Limb (tissue), 2 donors: ENCODE measurements around the gene UBAC1.
"Not testable (repeated sequence)": the region's sequence is repeated elsewhere in the genome, so short reads cannot be mapped to it uniquely, and the experiment has no call there.

Experiments used
- DNase-seq, 2 donors: peaks; one replicate each; pipeline ENCODE4 v3.0.0-alpha.2; 2016; ENCODE audit errors: extremely low spot score in 2 of 2

Gene UBAC1

GRCh38 chr9:135978642-135979546, 17.7 kb upstream of the UBAC1 start:
- no peak for DNase-seq

- DNase-seq, result no peak
Measured at GRCh38 chr9:135976944-135977343, 15.8 kb upstream of the UBAC1 start.

- DNase-seq, result no peak
Measured at GRCh38 chr9:135976531-135976930, 15.4 kb upstream of the UBAC1 start.

GRCh38 chr9:135975834-135976233, 14.7 kb upstream of the UBAC1 start:
- no peak for DNase-seq

GRCh38 chr9:135974220-135974573, 13.0 kb upstream of the UBAC1 start:
- DNase-seq, result no peak

GRCh38 chr9:135973277-135974219, 12.4 kb upstream of the UBAC1 start:
- DNase-seq, result no peak

GRCh38 chr9:135971892-135972291, 10.7 kb upstream of the UBAC1 start:
- peak in 1 of 2 donors; percentile 73 for DNase-seq

- DNase-seq, result no peak
Measured at GRCh38 chr9:135971111-135971766, 10.1 kb upstream of the UBAC1 start.

- no peak for DNase-seq
Measured at GRCh38 chr9:135970128-135970815, 9.1 kb upstream of the UBAC1 start.

GRCh38 chr9:135969064-135969683, 8.0 kb upstream of the UBAC1 start:
- no peak for DNase-seq

GRCh38 chr9:135968601-135969000, 7.4 kb upstream of the UBAC1 start:
- DNase-seq, result no peak

- no peak for DNase-seq
Measured at GRCh38 chr9:135968083-135968476, 6.9 kb upstream of the UBAC1 start.

- not testable (repeated sequence) for DNase-seq
Measured at GRCh38 chr9:135966916-135967260, 5.7 kb upstream of the UBAC1 start.

GRCh38 chr9:135965124-135965756, 4.1 kb upstream of the UBAC1 start:
- no peak for DNase-seq

GRCh38 chr9:135963938-135964337, 2.8 kb upstream of the UBAC1 start:
- no peak for DNase-seq

- DNase-seq, result no peak
Measured at GRCh38 chr9:135963338-135963737, 2.2 kb upstream of the UBAC1 start.

GRCh38 chr9:135962696-135963307, 1.6 kb upstream of the UBAC1 start:
- DNase-seq, result no peak

- DNase-seq, result no peak
Measured at GRCh38 chr9:135961811-135962695, 880 bp upstream of the UBAC1 start.
